ENCODE results near the gene CD1E. TPM values are rescaled to one million over a fixed set of nuclear protein-coding genes. Genes with fewer than 3 reads are reported as not detected.

CD1E gene
- total and polyA plus RNA-seq, 2 of the 8 experiments (the other 6 are each of a cell fraction or from before 2014, with no cell fraction given), result not detected

DNA sequence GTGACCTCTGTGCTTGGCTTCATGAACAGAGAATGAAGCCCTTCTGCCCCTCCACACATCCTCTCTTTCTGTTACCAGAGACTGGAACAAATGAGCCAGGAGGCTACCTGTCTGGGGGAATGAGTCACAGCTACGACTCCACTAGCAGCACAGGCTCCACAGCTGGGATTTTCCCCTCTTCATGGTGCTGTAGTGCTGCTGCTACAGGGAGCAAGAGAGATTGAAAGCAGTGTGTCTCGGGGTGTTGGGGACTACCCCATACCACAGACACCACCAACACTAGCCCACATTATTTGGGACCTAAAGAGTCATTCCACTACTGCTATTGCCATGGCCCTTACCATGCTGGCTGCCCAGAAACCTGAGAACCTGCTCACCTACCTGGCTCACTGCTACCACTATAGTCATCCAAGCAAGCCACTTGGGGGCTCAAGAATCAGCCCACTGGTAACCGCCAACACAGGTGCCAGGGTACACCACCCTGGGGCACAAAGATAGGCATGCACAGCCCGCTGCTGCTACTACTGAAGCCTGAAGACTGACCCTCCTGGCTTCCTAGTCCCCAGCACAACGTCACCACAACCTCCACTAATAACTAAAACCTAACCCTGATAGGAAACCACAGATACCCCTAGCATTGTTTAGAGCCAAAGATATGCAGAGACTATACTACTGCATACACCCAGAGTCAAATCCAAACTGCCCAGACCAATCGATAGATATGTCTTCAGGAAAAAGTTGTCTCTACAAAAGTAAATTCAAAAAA lies 17.7 kb downstream of the CD1E start:
- Histone ChIP-seq H3K18ac (ENCODE audit: extremely low read depth, low read length) (no peak overlapping the region), H3K79me2 (ENCODE audit: control insufficient read depth in 1 of 2, insufficient read depth in 2 of 2, low read length in 2 of 2) (no peaks in the 10 kb centered on the region), H2BK5ac (ENCODE audit: low read depth, low read length) (no peak overlapping the region), H3K23ac (ENCODE audit: insufficient read length) (no peak overlapping the region), H3K14ac (ENCODE audit: insufficient read length) (no peak overlapping the region), H3K79me1 (ENCODE audit: low read depth, low read length) (no peaks in the 10 kb centered on the region), H4K20me1 (replicated peaks in 1 of 2; ENCODE audit: control insufficient read depth in 1 of 2, insufficient read depth in 2 of 2, low read length in 2 of 2) (no peaks in the 10 kb centered on the region), H3K4me1 (replicated peaks in 1 of 4; ENCODE audit: control insufficient read depth in 3 of 4, insufficient read depth in 4 of 4, low read length in 3 of 4) (no peaks in the 10 kb centered on the region), H3K4ac (replicated peaks; ENCODE audit: insufficient read length, low read depth, low read length) (no peak overlapping the region), H3K36me3 (ENCODE audit: control insufficient read depth in 2 of 4, insufficient read depth in 4 of 4, low read length in 3 of 4) (no peaks in the 10 kb centered on the region), H3K27me3 (replicated peaks in 1 of 4; ENCODE audit: control insufficient read depth in 3 of 4, extremely low read depth in 1 of 4, insufficient read depth in 3 of 4, low read length in 3 of 4) (no peaks in the 10 kb centered on the region), H3K27ac (ENCODE audit: low read depth, low read length) (no peak overlapping the region), H4K5ac (ENCODE audit: insufficient read length, low read depth, low read length) (no peak overlapping the region), H4K8ac (ENCODE audit: extremely low read depth, insufficient read depth, low read length) (no peak overlapping the region), H3K4me2 (ENCODE audit: insufficient read depth in 1 of 2, low read depth in 2 of 2, low read length in 2 of 2) (no peak overlapping the region), H2BK15ac (ENCODE audit: low read length) (no peak overlapping the region), H2BK20ac (ENCODE audit: low read length) (no peak overlapping the region), H3K23me2 (ENCODE audit: low read depth, low read length) (no peaks in the 10 kb centered on the region), H2AK5ac (ENCODE audit: low read depth, low read length) (no peak overlapping the region), H3K4me3 (ENCODE audit: extremely low read depth in 1 of 4, insufficient read depth in 2 of 4, low read depth in 3 of 4, low read length in 4 of 4) (no peak overlapping the region), H4K91ac (replicated peaks; ENCODE audit: insufficient read length, low read length) (no peak overlapping the region), H2BK120ac (replicated peaks; ENCODE audit: low read depth, low read length) (no peak overlapping the region), H3K9ac (replicated peaks in 1 of 4; ENCODE audit: extremely low read depth in 1 of 4, low read depth in 3 of 4, low read length in 3 of 4) (no peak overlapping the region), H3K9me3 (ENCODE audit: insufficient read depth in 2 of 2, low read depth in 1 of 2, low read length in 1 of 2) (no peaks in the 10 kb centered on the region), H2BK12ac (ENCODE audit: low read depth, low read length) (no peak overlapping the region), H3K56ac (replicated peaks; ENCODE audit: insufficient read length, low read depth, low read length) (no peak overlapping the region), H2AFZ (ENCODE audit: low read length) (peak overlapping the region; percentile 64; the same call in 1 of the 2 replicates)
- CTCF ChIA-PET (ENCODE audit: partially characterized antibody), result no interaction called here
- TF ChIP-seq GTF2F1 (IDR thresholded peaks at IDR 0.05; ENCODE audit: borderline replicate concordance, low read depth, low read length) (no peak), RAD21 (IDR thresholded peaks at IDR 0.05 in 1 of 2, conservative IDR thresholded peaks at IDR 0.05 in 1 of 2; ENCODE audit: low read depth in 2 of 2, low read length in 2 of 2) (no peak), GABPA (IDR thresholded peaks at IDR 0.05; ENCODE audit: borderline replicate concordance, insufficient read depth, low read length) (no peak), BRCA1 (IDR thresholded peaks at IDR 0.05; ENCODE audit: low read depth, low read length) (no peak), CHD1 (IDR thresholded peaks at IDR 0.05; ENCODE audit: low read depth, low read length) (no peak), KDM5A (IDR thresholded peaks at IDR 0.05; ENCODE audit: low read length) (no peak), POLR2AphosphoS5 (IDR thresholded peaks at IDR 0.05; ENCODE audit: low read depth, low read length) (no peak), SP1 (IDR thresholded peaks at IDR 0.05; ENCODE audit: low read depth, low read length) (no peak)
- POLR2A ChIA-PET (ENCODE audit: partially characterized antibody), result no interaction called here
- DNase-seq (ENCODE audit: low read depth in 1 of 2, low spot score in 2 of 2), result no peak
- FAIRE-seq, result no peak
- WGBS, 2 experiments (ENCODE audit: extremely low coverage in 1 of 2, insufficient coverage in 1 of 2, insufficient read length in 1 of 2, insufficient replicate concordance in 2 of 2, low coverage in 1 of 2, low lambda C conversion rate in 2 of 2, missing lambda C conversion rate in 1 of 2), result 92% methylated on average over 6 of the region's 6 CpGs; no CpG with 5 or more reads in 1 of the 2 experiments

Measured in H1 (cell line).